Neutrophil (primary cell): ENCODE measurements around the gene RPLP2.

Source experiments
- H3K27ac ChIP-seq: fragments of 200-600 bp; sonication (generic); 2 replicates; pipeline ENCODE4 v1.5.1; 2016; ENCODE audit warnings: mild to moderate bottlenecking, moderate library complexity
- H3K27me3 ChIP-seq: fragments of 200-600 bp; sonication (generic); 2 replicates; pipeline ENCODE4 v1.6.0; 2016; ENCODE audit warnings: mild to moderate bottlenecking
- H3K36me3 ChIP-seq: fragments of 200-600 bp; sonication (generic); 2 replicates; pipeline ENCODE4 v1.5.1; 2017
- H3K4me1 ChIP-seq, 2 experiments: fragments of 200-600 bp in 1 of 2; sonication (generic) in 1 of 2; 1 replicate in 1 of 2; 2 replicates in 1 of 2; pipeline versions ENCODE4 v1.5.1 to v1.6.1; 2013 to 2016; ENCODE audit warnings: low read depth in 1 of 2, low read length in 1 of 2, mild to moderate bottlenecking in 1 of 2, moderate library complexity in 1 of 2; ENCODE audit not compliant: control insufficient read depth in 1 of 2, insufficient read depth in 1 of 2
- H3K4me3 ChIP-seq, 2 experiments: fragments of 200-600 bp in 1 of 2; sonication (generic) in 1 of 2; 1 replicate in 1 of 2; 2 replicates in 1 of 2; pipeline ENCODE4 v1.5.1; 2013 to 2016; ENCODE audit warnings: low read depth in 1 of 2, low read length in 1 of 2, mild to moderate bottlenecking in 1 of 2, moderate library complexity in 1 of 2
- H3K9me3 ChIP-seq: fragments of 200-600 bp; sonication (generic); 2 replicates; pipeline ENCODE4 v1.5.1; 2016
- TF ChIP-seq, protein P1 (sequence below): fragments of 200-600 bp; sonication (generic); IDR thresholded peaks from 2 replicates; pipeline ENCODE4 v1.5.1; 2016; ENCODE audit warnings: antibody characterized with exemption

RPLP2 gene

DNA sequence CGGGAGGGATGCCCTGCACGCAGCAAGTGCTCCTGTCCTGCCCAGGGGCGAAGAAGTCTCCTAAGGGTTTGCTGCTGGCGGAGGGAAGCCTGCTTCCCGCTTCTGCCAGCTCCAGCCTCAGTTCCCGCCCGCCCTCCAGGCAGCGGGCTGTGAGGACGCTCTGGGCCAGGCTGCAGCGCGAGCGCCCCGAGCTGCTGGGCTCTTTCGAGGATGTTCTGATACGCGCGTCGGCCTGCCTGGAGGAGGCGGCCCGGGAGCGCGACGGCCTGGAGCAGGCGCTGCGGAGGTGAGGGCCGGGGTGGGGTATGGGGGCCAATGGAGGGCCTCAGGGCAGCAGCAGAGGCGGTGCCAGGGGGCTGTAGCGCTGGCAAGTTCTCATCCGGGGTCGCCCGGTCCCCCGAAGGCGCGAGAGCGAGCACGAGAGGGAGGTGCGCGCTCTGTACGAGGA, 20.1 kb downstream of the RPLP2 start:
- TF ChIP-seq, protein P1, sequence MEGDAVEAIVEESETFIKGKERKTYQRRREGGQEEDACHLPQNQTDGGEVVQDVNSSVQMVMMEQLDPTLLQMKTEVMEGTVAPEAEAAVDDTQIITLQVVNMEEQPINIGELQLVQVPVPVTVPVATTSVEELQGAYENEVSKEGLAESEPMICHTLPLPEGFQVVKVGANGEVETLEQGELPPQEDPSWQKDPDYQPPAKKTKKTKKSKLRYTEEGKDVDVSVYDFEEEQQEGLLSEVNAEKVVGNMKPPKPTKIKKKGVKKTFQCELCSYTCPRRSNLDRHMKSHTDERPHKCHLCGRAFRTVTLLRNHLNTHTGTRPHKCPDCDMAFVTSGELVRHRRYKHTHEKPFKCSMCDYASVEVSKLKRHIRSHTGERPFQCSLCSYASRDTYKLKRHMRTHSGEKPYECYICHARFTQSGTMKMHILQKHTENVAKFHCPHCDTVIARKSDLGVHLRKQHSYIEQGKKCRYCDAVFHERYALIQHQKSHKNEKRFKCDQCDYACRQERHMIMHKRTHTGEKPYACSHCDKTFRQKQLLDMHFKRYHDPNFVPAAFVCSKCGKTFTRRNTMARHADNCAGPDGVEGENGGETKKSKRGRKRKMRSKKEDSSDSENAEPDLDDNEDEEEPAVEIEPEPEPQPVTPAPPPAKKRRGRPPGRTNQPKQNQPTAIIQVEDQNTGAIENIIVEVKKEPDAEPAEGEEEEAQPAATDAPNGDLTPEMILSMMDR = no peak
- peaks cover 84 to 97% of the 10 kb centered on the region in 2 experiments for H3K4me1 ChIP-seq
- no peaks in the 10 kb centered on the region for H3K9me3 ChIP-seq
- H3K27ac ChIP-seq = no peak overlapping the region
- peaks cover 12% of the 10 kb centered on the region for H3K36me3 ChIP-seq
- H3K27me3 ChIP-seq = peaks cover 60% of the 10 kb centered on the region
- peak overlapping the region; percentile 47 to 80 for H3K4me3 ChIP-seq

DNA sequence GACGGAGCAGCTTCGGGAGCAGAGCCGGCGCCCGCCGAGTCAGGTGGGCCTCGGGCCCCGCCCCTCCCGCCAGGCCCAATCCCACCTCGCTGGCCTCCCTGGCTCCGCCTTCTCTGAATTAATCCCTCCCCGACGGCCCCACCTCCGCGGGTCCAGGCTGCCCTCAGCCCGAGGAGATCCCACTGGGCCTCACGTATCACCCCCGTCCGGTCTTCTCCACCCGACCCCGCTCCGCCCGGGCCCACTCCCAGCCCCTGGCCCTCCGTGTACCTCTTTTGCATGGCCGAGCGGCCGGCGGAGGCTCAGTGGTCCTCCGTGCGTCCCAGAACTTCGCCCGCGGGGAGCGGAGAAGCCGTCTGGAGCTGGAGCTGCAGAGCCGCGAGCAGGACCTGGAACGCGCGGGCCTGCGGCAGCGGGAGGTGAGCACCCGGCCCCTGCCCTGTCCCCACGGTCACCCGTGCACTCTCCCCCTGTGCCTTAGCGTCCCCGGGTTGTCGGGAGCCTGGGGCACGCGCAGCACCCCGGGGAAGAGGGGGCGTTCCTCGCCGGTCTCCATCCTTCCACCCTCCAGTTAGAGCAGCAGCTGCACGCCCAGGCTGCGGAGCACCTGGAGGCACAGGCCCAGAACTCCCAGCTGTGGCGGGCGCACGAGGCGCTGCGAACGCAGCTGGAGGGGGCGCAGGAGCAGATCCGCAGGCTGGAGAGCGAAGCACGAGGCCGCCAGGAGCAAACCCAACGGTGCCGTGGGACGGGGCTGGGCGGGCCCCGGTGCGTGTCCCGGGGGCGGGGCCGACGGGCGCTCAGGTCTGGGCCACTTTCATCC, 20.7 kb downstream of the RPLP2 start:
- Histone ChIP-seq H3K9me3 (no peaks in the 10 kb centered on the region), H3K4me1 (peaks cover 80 to 96% of the 10 kb centered on the region in 2 experiments), H3K27ac (no peak overlapping the region), H3K4me3 (peak overlapping the region; percentile 47 to 80), H3K36me3 (peaks cover 6% of the 10 kb centered on the region), H3K27me3 (peaks cover 65% of the 10 kb centered on the region)
- TF ChIP-seq, protein P1 = no peak

DNA sequence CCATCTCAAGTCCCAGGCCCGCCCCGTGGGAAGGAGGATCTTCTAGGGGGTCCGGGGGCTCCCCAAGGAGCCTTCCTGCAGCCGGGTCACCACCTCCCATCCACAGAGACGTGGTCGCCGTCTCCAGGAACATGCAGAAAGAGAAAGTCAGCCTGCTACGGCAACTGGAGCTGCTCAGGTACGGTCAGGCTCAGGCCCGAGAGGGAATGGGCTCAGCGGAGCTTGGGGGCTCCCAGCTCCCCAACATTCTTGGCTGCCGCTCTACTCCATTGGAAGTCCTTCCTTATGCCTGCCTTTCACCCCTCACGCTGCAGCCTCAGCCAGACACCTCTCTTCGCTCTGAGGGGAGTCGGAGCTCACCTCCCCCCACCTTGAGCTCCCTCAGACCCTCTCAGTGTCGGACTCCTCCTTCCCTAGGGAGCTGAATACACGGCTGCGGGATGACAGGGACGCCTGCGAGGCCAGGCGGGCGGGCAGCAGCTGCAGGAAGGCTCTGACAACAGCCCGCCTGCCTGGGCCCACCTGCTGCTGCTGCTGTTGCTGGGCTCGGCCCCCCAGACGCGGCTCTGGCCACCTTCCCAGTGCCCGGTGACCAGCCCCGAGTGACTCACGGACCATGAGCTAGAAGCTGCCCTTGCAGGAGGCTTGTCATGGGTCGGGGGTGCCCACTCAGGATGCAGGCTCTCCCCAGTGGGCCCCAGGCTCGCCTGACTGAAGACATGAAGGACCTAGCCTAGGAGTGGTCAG, 21.5 kb downstream of the RPLP2 start:
- Histone ChIP-seq H3K27ac (no peak overlapping the region), H3K9me3 (no peaks in the 10 kb centered on the region), H3K4me1 (peaks cover 72 to 88% of the 10 kb centered on the region in 2 experiments), H3K4me3 (peak overlapping the region; percentile 47 to 80), H3K36me3 (peaks cover 2% of the 10 kb centered on the region), H3K27me3 (peaks cover 65% of the 10 kb centered on the region)
- TF ChIP-seq, protein P1 = no peak

DNA sequence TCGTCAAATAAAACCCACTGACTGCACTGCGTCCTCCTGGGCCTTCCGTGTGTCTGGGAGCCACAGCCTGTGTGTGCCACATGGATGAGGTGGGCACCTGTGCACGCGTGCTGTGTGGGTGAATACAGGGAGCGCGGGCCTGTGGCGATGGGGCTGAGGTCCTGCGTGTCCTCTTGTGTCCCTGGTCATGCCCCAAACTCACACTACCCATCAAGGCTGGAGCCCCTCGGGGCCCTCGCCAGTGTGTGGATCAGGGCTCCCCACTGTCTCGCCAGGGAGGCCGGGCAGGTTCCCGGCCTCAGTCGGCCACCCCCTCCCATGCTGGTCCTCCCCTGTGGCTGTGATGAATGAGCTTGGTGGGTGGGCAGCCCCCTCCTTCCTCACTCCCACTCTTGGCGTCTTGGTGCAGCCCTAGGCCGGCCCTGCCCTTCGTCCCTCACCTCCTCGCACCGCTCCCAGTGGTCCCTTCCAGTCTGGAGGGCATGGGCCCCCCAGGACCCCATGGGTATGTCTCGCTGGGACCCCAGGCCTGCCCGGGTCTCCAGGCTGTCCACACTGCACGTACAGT, 22.3 kb downstream of the RPLP2 start:
- H3K4me1 ChIP-seq = peaks cover 66 to 81% of the 10 kb centered on the region in 2 experiments
- peak overlapping the region; percentile 52 to 80 for H3K4me3 ChIP-seq
- H3K9me3 ChIP-seq = no peaks in the 10 kb centered on the region
- TF ChIP-seq, protein P1 = no peak
- H3K27me3 ChIP-seq = peaks cover 65% of the 10 kb centered on the region
- peaks cover 10% of the 10 kb centered on the region for H3K36me3 ChIP-seq
- H3K27ac ChIP-seq = no peak overlapping the region

DNA sequence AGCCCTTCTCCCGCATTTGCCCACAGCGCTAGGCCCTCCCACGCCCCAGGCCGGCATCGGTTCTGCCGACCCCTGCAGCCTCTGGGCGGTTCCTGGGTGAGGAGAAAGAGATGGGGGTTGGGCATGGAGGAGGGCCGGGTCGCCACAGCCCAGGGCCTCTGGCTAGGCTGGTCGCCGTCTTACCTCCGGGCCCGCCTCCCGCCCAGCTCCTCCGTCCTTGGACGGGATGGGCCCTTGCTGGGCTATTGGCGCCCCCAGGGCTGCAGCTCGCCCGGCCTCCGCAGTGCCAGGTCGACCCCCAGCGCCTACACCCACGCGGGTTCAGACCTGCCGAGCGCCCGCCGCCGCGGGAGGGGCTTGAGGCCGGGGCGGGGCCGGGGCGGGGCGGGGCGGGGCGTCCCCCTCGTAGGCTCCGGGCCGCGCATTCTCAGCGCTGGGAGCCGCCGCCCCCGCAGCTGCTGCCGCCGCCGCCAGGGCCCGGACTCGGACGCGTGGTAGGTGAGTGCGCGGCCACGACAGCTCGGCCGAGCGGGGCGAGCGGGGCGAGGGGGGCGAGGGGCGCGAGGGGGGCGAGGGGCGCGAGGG, 22.9 kb downstream of the RPLP2 start, which contains the start of gene CD151:
TSS of gene CD151 (plus strand) at position 424 of the 585 bp plus-strand sequence. CDS start 3,118 bp downstream, outside the sequence.
- TF ChIP-seq, protein P1 = no peak
- Histone ChIP-seq H3K27ac (peak within 1 kb of the TSS; percentile 29), H3K36me3 (peaks cover 16% of the 10 kb centered on the region), H3K4me3 (peak within 1 kb of the TSS; percentile 55 to 80), H3K9me3 (no peaks in the 10 kb centered on the region), H3K27me3 (peaks cover 65% of the 10 kb centered on the region), H3K4me1 (peaks cover 63 to 75% of the 10 kb centered on the region in 2 experiments)
